Femur (tissue), 1 donor: ENCODE results near the gene RAB38.

Source experiments
- DNase-seq: peaks from one replicate; pipeline ENCODE4 v3.0.0-alpha.2; 2017

Gene RAB38

DNA sequence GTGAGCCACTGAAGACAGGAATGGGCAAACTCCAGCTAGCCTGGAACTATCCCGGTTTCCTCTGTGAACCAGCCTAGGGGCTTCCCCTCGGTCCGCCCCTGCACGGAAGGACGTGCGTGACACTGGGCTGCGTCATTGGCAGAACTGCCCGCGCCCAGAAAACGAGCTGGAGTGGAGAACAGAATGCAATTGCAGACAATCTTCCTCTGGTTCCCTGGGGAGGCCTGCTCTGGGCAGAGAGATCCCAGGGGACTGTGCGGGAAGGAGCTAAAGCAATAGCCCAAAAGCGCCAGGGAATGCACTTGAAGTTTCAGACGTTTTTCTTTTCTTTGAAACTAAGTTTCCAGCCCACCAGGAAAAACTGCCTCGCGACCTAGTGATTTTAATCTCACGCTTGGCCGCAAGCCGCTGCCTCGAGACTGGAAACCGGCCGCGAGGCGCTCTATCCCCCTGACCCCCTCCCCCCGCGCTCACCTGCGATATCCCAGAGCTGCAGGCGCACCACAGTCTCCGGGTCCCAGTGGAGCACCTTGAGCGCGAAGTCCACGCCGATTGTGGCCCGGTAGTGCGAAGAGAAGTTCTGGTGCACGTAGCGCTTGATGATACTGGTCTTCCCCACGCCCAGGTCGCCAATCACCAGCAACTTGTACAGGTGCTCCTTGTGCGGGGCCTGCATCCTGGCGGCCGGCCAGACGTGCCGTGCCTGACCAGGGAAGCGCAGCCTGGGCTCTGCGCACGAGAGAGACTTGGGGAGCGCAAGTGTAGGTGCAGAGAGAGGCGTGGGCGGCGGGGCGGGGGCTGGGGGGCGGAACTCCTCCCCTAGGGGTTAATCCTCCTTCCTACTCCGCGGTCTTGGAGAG is at the start of gene RAB38:
Gene RAB38 (minus strand): TSS at position 735 of the 860 bp plus-strand sequence. CDS start 59 bp downstream, at position 676.
- DNase-seq = peak; percentile 69

DNA sequence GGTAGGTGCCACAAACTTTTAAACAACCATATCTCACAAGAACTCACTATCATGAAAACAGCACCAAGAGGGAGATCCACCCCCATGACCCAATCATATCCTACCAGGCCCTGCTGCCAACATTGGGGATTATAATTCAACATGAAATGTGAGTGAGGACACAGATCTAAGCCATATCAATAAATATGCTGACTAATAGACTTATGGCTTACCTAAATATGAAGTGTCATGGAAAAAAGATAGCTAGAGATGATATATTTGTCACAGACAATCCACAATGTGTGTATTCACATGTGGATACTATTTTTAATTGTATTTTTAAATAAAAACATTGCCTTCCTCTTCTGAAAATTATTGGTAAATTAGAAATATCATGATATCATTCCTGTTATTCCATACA is 38.2 kb upstream of the RAB38 start:
- DNase-seq = no peak

DNA sequence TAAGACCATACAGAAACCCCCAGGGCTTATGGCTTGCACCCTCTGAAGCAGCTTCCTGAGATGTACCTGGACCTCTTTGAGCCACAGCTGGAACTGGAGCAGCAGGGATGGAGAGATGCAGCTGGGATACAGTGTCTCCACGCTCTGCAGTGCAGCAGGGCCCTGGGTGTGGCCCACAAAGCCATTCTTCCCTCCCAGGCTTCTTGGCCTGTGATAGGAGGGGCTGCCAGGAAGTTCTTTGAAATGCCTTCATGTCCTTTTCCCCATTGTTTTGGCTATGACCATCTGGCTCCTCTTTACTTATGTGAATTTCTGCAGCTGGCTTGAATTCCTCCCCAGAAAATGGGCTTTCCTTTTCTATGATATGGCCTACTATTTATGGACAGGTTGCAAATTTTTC is 37.1 kb upstream of the RAB38 start:
- DNase-seq = no peak

DNA sequence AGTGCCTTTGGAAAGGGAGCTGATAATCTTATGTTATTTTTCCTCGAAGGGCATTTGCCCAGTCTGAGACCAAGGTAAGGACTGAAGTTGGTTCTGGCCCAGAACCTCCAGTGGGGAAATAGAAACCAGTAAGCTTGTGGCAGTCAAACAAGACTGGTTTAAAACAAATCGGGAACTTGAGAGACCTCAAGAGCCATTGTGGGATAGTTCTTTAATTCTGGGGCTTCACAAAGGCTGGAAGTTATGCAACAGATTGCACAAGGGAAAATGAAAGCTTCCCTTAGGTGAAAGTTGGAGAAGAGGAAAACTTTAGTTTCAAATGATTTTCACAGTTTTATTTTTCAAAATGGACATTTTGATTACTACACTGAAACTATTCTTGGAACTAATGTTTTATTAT is 33.5 kb upstream of the RAB38 start:
- no peak for DNase-seq

DNA sequence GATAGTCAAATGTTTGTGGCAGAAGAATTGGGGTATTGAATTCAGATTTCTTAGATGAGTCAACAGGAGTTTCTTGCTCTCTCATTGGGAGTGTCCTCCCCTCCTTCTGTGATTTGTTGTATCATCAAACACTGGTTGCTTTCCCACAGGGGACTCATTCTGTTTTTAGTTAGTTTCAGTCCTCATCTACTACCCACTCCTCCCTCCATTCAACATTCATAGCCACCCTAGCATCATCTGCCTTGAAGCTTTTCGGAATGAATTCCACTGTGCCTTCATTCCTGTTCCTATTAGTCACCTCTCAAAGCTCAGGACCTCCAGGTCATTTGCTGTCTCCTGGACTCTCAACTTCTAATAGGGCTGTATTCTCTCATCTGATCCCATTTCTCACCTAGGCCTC is 31.5 kb upstream of the RAB38 start:
- no peak for DNase-seq

DNA sequence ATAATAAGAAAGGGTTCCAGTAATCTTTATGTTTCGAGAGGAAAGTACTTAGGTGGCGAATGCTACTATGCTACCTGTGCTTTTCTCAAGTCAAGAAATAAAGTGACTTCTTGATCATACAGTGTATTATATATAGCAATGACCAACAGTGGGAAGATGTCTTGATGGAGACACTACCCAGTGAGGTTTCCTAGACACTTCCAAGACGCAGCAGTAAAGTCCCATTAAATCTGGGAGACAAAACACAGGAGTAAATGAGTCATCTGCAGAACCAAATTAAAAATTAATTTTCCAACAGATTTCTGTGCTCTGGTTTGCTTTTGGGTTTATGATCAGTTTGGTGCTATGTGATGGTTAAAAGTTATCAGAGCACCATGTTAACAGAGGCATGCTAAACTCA is 29.1 kb upstream of the RAB38 start:
- no peak for DNase-seq

DNA sequence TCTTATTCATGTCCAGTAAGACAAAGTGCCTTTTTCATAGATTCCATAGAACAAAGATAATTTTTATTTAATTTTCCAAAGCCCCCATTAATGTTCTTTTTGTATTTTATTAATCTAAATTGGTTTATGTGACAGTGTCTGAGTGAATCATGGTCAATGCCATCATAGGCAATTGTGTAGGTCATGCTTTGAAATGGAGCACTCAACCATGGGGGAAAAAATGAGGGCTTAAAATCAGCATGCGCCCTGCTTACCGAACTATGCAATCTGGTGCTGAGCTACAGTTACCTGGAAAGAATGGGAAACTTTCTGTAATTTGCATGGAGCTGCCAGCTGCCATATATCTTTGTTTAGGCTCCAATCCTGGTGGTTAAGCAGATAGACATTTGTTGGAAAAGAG is 28.4 kb upstream of the RAB38 start:
- DNase-seq = no peak

DNA sequence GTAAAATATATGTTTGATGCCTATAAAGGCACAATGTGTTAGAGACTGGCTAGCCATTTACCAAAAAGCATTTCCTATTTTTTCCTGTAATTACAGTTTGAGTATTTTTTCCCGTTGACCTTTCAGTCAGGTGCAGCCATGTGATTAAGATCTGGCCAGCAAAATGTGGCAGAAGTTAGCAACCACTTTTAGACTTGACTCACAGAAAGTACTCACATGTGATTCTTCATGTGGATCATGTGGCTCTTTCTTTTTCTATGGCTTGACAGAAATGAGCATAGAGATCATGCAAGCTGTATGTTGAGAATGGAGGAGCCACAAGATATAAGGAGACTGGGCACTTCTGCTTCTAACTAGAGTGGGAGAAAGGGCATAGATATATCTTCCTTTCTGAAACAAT is 27.3 kb upstream of the RAB38 start:
- no peak for DNase-seq

DNA sequence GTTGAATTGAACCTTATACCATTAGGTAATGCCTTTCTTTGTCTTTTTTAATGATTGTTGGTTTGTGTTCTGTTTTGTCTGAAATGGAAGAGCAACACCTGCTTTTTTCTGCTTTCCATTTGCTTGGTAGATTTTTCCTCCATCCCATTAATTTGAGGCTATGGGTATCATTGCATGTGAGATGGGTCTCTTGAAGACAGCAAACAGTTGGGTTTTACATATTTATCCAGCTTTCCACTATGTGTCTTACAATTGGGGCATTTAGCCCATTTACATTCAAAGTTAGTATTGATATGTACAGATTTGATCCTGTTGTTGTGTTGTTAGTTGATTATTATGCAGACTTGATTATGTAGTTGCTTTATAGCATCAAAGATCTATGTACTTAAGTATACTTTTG is 21.1 kb upstream of the RAB38 start:
- DNase-seq = no peak

DNA sequence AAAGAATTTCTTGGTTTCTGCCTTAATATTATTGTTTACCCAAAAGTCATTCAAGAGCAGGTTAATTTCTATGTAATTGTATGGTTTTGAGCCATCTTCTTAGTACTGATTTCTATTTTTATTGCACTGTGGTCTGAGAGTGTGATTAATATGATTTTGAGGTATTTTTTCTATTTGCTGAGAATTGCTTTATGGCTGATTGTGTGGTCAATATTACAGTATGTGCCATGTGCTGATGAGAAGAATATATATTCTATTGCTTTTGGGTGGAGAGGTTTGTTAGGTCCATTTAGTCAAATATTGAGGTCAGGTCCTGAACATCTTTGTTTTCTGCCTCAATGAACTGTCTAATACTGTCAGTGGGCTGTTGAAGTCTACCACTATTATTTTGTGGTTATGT is 20.7 kb upstream of the RAB38 start:
- no peak for DNase-seq

DNA sequence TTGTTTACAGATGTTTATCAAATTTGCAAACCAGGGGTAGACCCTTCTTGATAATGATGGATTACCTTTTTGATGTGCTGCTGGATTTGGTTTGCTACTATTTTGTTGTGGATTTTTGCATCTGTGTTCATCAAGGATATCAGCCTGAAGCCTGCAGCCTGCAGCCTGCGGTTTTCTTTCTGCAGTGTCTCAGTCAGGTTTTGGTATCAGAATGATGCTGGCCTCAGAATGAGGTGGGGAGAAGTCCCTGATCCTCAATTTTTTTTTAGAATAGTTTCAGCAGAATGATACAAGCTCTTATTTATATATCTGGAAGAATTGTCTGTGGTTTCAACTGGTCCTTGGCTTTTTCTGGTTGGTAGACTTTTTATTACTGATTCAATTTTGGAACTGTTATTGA is 19.7 kb upstream of the RAB38 start:
- DNase-seq = no peak

DNA sequence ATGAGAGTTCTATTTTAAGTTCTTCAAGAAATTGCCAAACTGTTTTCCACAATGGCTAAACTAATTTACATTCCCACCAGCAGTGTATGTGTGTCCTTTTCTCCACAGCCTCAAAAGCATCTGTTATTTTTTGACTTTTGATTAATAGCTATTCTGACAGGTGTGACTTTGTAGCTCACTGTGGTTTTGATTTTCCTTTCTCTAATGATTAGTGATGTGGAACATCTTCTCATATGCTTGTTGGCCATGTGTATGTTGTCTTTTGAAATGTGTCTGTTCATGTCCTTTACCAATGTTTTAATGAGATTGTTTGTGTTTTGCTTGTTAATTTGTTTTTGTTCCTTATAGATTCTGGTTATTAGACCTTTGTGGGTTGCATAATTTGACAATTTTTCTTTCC is 18.0 kb upstream of the RAB38 start:
- no peak for DNase-seq

DNA sequence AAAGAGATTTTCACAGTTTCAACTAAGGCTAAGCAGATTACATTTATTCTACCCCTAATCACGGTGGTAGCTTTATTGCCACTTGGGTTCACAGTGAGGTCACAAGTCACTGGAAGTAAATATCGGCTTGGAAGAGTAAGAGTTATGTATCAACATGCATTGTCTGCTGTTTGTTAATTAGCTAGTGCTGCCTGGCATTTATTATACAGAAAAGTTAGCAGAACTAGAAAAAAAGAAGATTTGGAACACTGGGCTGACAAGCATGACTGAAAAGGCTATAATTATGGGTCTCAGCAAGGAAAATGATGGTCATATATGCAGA is 13.7 kb upstream of the RAB38 start:
- DNase-seq = no peak

DNA sequence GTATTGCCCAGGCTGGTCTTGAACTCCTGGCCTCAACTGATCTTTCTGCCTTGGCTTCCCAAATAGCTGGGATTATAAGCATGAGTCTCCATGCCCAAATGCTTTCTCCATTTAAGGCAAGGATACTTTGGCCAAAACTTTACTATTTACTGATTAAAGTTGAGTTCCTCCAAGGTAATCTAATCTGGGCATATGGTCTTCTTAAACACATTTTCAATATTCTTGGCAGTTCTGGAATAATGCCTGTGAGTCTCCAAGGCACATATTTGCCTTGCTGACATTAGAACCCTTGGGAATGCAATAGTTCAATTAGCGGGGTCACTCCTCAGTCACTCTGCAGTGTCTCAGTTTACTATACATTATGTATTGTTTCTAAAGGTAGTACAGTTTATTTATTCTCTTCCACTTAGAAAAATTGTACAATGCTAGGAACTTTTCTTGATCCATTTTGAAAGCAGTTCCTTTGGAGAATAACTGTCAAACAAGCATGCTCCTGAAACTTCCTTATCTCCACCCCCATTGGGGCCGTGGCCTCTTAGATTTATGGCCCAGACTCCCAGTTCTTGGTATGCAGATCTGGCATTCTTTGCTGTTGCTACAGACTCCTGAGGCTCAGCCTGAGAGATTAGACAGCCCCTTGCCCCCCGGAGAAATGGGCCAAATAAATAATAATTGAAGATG is 13.1 kb upstream of the RAB38 start:
- no peak for DNase-seq

DNA sequence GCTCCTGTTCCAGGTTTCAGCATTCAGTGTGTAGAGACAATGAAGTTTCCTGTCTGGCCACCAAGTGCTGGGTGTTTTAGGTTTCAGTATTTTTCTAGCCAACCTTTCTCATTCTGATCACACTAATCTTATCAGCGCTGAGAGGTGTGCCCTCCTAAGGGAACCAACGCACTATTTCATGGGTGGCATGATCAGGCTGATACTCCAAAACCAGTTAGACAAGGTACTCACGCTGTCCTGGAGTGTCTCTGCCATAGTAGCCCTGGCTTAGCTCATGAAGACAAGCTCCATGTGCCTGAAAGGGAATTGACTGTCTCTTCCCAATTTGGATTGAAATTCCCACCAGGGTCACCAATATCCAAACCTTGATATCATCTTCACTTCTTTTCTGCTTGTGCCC is 8.0 kb upstream of the RAB38 start:
- no peak for DNase-seq

DNA sequence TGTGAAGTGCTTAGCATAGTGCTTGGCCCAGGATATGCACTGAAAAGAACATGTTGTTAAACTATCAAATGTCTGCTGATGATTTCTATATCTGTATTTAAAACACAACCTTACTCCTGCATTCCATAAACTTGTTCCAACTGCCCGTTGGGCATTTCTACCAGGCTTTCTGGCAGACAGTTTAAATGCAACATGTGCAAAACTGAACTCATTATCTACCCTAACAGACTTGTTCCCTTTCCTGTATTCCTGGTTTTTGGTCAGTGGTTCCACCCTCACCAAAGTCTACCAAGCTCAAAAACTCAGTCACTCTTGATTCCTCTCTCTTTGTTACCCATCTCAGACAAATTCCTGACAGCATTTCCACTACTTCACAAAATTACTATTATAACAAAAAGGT is 6.5 kb upstream of the RAB38 start:
- no peak for DNase-seq

DNA sequence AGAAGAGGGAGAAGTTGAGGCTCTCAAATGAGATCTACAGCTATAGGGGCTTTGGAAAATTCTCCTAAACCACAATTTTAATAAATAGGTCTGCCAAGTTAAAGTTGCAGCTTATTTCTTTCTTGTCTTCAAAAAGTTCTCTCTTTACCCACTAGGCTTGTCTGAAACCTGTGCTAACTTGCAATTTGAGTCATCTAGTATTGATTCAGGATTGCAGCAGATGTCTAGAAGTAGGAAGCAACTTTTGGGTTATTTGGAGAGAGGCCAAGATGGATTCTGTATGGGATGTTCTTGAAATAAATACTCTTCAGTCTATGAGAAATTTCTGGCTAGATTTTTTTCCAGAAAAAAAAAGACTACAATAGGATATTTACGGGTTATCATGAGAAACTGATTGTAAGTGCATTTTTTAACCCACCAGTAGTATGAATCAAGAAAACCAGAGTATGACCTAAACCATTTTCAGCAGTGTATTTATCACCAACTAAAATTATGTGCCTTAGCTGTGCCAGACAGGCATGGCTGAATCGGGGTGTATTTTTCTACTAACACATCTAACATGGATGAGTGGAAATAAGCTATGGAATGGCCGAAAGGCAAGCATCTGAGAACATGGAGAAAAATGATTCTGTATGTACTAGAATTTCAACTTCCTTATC is 4.9 kb upstream of the RAB38 start:
- no peak for DNase-seq

DNA sequence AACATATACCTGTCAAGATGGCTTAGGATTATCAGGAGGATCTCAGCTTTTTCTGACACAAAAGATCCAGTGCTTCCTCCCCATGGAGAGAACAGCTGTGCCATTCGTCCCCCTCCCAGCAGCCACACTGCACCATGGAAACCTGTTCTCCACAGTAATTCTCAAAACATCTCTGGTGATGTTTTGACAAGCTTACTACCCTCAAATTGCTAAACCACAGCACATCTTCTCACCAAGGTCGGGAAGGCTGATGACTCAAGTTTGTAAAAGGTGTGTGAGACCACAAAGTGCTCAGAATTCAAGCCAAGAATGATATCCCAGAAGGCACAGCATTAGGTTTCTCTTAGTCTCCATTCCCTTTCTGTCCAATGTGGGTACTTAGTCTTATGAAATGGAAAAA is 3.9 kb upstream of the RAB38 start:
- no peak for DNase-seq

DNA sequence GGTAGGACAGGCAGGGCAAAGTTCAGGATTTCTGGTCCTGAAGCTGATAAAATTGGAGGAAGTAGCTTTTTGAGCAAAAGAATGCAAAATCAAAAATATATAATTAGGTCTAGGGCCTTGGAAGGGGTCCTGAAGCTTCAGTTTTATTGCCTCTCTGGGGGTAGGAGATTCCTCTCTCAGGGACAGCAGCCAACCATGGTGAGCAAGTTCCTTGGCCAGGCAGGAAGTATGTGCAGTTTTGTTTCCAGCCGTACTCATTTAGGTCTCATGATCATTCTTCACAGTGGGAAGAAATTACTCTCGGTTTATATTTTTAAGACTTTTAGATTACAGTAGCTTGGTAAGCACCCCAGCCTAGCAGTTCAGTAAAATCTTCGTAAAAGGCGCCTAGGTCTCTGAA is 2.9 kb upstream of the RAB38 start:
- peak; percentile 32 for DNase-seq

DNA sequence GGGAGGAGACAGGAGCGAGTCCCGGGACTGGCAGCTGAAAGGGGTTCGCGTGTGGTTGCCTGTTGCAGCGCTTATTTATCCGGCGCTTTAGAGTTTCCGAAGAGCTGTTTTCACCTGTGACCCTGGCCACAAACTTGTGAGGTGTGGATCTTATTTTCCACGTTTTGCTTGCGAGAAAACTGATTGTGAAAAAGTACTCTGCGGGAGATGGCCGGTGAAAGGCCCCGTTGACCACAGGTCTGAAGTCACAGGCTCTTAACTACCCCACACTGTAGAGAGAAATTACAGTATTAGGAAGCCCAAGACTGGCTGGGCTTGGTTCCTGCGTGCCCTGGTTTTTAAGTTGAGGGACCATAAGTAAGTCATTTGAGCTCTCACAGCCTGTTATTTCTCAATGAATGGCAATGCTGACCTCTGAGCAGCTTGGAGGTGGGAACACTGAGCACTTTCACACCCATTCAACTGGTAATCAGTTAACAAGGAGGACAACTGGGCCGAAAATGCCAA is 379 bp upstream of the RAB38 start:
- no peak for DNase-seq

DNA sequence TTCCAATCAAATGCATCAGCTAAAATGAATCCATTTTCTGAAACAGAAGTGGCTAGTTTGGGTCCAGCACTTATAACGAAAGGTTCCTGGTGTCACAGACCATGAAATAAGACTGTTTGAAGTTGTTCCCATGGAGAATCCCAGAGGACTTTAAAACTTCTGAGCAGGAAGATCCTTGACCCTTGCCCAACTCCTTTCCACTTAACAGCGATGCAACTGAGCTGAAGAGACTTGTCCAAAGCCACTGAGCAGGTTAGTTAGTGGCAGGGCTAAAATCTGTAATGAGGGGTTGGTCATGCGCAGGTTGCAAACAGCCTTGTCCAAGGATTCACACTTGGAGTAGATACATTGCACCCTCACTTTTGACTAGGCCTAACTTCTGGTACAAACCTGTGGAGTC is 1.3 kb downstream of the RAB38 start:
- DNase-seq = no peak

DNA sequence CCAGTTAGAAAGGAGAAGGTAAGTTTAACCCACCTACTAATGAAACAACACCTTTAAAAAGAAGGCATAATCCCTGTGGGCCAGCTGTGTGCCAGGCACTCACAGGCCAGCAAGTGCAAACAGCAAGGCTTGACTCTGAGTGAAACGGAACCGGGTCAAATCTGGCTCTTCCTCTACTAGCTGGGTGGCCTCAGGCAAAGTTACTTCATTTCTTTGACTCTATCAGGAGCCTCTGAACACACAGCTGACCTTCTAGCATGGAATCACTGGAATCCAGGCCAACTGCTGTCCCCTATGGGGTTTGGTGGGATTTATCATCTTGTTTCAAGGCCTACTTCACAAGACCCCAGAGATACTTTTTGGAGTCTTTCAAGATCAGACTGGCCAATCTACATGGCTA is 3.3 kb downstream of the RAB38 start:
- DNase-seq = no peak

DNA sequence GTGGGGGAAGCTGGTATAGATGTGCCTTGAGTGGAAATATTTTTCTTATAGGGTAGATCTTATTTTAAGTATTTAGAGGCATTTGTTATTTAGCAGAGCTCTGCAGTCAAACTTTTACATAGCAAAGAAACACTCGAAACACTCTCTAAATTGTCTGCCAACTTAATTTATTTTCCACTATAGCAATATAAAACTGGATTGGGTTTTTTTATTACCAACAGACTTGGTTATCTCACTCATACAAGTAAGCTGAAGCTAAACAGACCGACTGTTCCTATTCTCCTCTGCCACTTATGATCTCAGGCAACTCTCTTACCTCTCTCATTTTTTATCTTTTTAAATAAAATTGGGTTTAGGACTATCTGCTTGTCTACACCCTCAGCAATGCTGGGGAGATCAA is 4.6 kb downstream of the RAB38 start:
- DNase-seq = no peak

DNA sequence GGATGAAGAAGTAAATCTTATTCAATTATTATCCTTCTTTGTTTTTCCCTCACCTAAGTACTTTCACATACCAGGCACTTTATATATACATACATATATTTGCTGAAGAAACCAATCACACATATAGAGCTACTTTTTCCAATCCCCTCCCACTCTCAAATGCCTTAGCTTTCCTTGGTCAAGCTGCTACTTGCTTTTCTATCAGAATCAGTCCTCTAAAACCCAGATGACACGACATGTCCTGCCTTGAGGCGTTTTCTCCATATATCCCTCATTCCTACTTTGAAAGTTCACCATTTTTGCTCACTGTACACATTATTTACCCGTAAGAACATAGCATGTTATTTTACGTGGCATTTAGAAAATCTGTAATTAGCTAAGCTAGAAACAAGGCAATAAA is 5.4 kb downstream of the RAB38 start:
- DNase-seq = no peak
